Esophagus squamous epithelium (tissue), 4 donors: ENCODE results near the gene UNC5B.
"Not testable (repeated sequence)": the region's sequence is repeated elsewhere in the genome, so short reads cannot be mapped to it uniquely, and the experiment has no call there.

Experiments used
- POLR2A ChIP-seq, 4 donors: fragments of 450-650 bp; IDR thresholded peaks; one replicate each; pipeline ENCODE4 v1.6.1; 2017; ENCODE audit warnings: antibody characterized with exemption in 4 of 4, mild to moderate bottlenecking in 4 of 4, moderate library complexity in 3 of 4
- TF ChIP-seq, protein P1 (sequence below), 6 experiments: fragments of 450-650 bp in 4 of 6; fragments of 200-600 bp in 2 of 6; sonication (generic) in 2 of 6; IDR thresholded peaks; one replicate each; pipeline ENCODE4 v1.5.1; 2016 to 2019; ENCODE audit warnings: antibody characterized with exemption in 6 of 6, mild to moderate bottlenecking in 4 of 6, moderate library complexity in 4 of 6

DNA sequence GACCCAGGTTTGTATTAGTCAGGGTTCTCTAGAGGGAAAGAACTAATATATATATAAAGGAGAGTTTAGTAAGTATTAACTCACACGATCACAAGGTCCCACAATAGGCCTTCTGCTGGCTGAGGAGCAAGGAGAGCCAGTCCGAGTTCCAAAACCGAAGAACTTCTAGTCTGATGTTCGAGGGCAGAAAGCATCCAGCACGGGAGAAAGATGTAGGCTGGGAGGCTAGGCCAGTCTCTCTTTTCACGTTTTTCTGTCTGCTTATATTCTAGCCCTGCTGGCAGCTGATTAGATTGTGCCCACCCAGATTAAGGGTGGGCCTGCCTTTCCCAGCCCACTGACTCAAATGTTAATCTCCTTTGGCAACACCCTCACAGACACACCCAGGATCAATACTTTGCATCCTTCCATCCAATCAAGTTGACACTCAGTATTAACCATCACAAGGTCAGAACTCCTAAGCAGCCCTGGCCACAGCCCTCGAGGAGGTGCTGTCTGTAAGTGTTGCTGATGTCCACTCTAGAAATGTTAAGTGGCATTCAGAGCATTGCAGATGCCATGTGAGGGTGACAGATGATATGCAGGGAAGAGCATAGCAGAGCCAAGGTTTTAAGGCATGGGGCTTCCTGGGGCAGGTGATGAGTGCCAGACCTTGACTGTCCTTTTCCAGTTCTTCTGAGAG, 7.0 kb downstream of the UNC5B start:
- TF ChIP-seq, protein P1, sequence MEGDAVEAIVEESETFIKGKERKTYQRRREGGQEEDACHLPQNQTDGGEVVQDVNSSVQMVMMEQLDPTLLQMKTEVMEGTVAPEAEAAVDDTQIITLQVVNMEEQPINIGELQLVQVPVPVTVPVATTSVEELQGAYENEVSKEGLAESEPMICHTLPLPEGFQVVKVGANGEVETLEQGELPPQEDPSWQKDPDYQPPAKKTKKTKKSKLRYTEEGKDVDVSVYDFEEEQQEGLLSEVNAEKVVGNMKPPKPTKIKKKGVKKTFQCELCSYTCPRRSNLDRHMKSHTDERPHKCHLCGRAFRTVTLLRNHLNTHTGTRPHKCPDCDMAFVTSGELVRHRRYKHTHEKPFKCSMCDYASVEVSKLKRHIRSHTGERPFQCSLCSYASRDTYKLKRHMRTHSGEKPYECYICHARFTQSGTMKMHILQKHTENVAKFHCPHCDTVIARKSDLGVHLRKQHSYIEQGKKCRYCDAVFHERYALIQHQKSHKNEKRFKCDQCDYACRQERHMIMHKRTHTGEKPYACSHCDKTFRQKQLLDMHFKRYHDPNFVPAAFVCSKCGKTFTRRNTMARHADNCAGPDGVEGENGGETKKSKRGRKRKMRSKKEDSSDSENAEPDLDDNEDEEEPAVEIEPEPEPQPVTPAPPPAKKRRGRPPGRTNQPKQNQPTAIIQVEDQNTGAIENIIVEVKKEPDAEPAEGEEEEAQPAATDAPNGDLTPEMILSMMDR (IDR thresholded peaks at IDR 0.05): not testable (repeated sequence)
- TF ChIP-seq POLR2A (IDR thresholded peaks at IDR 0.05): not testable (repeated sequence)
